Pancreas (tissue), 10 donors: ENCODE results near the gene ETS1. TPM values are rescaled to one million over a fixed set of nuclear protein-coding genes. Genes with fewer than 3 reads are reported as not detected.

Experiments used
- ATAC-seq, 4 donors: fragments of 200-7000 bp; cut with Tn5 transposase; one replicate each; pipeline versions ENCODE4 v1.8.0 to v1.9.1; 2020; ENCODE audit warnings: mild to moderate bottlenecking in 4 of 4, moderate library complexity in 4 of 4
- DNase-seq, 6 donors: peaks; one replicate each; pipeline ENCODE4 v3.0.0-alpha.2; 2020
- FAIRE-seq: peaks from 2 replicates; lab custom pipeline; 2012; peaks lifted over from hg19 to GRCh38; lab: Jason Lieb, UNC
- H3K27ac ChIP-seq, 4 donors: fragments of 200-600 bp; sonication (generic); 1 replicate in 3 of 4; 2 replicates in 1 of 4; pipeline versions ENCODE4 v1.5.0 to v1.8.0; 2020
- H3K27me3 ChIP-seq, 4 donors: fragments of 200-600 bp; one replicate each; pipeline ENCODE4 v1.8.0; 2021
- H3K36me3 ChIP-seq, 3 donors: fragments of 200-600 bp; sonication (generic) in 1 of 3; one replicate each; pipeline versions ENCODE4 v1.5.0 to v1.8.0; 2020 to 2021
- H3K4me1 ChIP-seq, 3 donors: fragments of 200-600 bp; one replicate each; pipeline ENCODE4 v1.8.0; 2021
- H3K4me3 ChIP-seq, 4 donors: fragments of 200-600 bp; sonication (generic) in 2 of 4; one replicate each; pipeline versions ENCODE4 v1.5.0 to v1.8.0; 2020 to 2021
- H3K9me3 ChIP-seq, 4 donors: fragments of 200-600 bp; one replicate each; pipeline ENCODE4 v1.8.0; 2021
- CTCF ChIP-seq, 4 donors: fragments of 200-600 bp; sonication (generic) in 3 of 4; IDR thresholded peaks; one replicate each; pipeline versions ENCODE4 v1.5.0 to v1.8.0; 2021; ENCODE audit warnings: antibody characterized with exemption in 4 of 4
- WGBS, 2 donors: extraction: QIAGEN DNeasy Blood & Tissue Kit; methylation state at CpG; one replicate each; pipeline ENCODE4 v1.1.7; 2013; 5-methylcytosine and 5-hydroxymethylcytosine counted together
- intact Hi-C, 3 donors: fragments of 100-400 bp; cut with DNase I; formaldehyde crosslinking; loops; one replicate each; pipeline versions ENCODE4 v1.11.1 to v1.14.2; 2022
- polyA plus RNA-seq, 2 donors: library from polyadenylated mRNA; stranded (reverse); fragments of 200-250 nt; gene quantifications; one replicate each; pipeline ENCODE4 v1.2.3, GENCODE V29; 2013
- total RNA-seq, 6 donors: library from RNA; stranded (reverse); fragmentation: NEBNext Ultra II Directional in 4 of 6; extraction: Animal tissue kit (Norgen Biotek cat#: 25700) in 4 of 6; gene quantifications; one replicate each; pipeline versions ENCODE4 v1.2.1 to v1.2.4, GENCODE V29; 2021 to 2023
- donor health status: healthy with polysubstance abuse.
- donor health status: DM: no; HTN: no; CAD: no; lungs with moderate emphysema.
- donor health status: DM: no; HTN: no; CAD: no.
- donor health status: control.
- donor health status: control.
- donor health status: Bipolar disorder and iron deficiency.
- donor health status: DM: yes; HTN: yes; CAD: no.
- donor health status: DM: no; HTN: no; CAD: no.
- donor health status: DM: no; HTN: no; CAD: no.
- donor health status: DM: yes; HTN: yes; CAD: no.

Gene ETS1
- total and polyA plus RNA-seq, 8 donors, result 5.4 to 26.6 (median 13.0) TPM

GRCh38 chr11:128627666-128628324, 40.4 kb upstream of the ETS1 start:
- FAIRE-seq (no peak), DNase-seq (no peak), ATAC-seq (no peak)
- H3K27ac ChIP-seq, result no peak overlapping the region
- H3K27me3 ChIP-seq, result no peaks in the 10 kb centered on the region
- no peaks in the 10 kb centered on the region for H3K36me3 ChIP-seq
- peaks cover 0 to 3% (median 0%) of the 10 kb centered on the region in 3 donors for H3K4me1 ChIP-seq
- no peak overlapping the region for H3K4me3 ChIP-seq
- intact Hi-C loops, result no loop called here
- no peak for TF ChIP-seq CTCF (IDR thresholded peaks at IDR 0.05)
- 81 to 83% methylated on average over 7 of the region's 7 CpGs for WGBS, 2 donors
- H3K9me3 ChIP-seq, result no peaks in the 10 kb centered on the region

- H3K27ac ChIP-seq, result no peak overlapping the region
- intact Hi-C loops, result no loop called here
Measured at GRCh38 chr11:128626913-128627665, 39.7 kb upstream of the ETS1 start.

GRCh38 chr11:128625746-128626145, 38.4 kb upstream of the ETS1 start:
- WGBS, 2 donors, result 92 to 93% methylated on average over 2 of the region's 2 CpGs
- Histone ChIP-seq H3K4me3 (no peak overlapping the region), H3K9me3 (no peaks in the 10 kb centered on the region), H3K36me3 (no peaks in the 10 kb centered on the region), H3K27ac (no peak overlapping the region), H3K27me3 (no peaks in the 10 kb centered on the region), H3K4me1 (peaks cover 0 to 3% (median 0%) of the 10 kb centered on the region in 3 donors)
- TF ChIP-seq CTCF (IDR thresholded peaks at IDR 0.05), result no peak
- no peak for DNase-seq
- no peak for ATAC-seq
- no peak for FAIRE-seq
- intact Hi-C loops, result no loop called here

More at GRCh38 chr11:128626913-128627665, 39.7 kb upstream of the ETS1 start:
- H3K27me3 ChIP-seq, result no peaks in the 10 kb centered on the region
- FAIRE-seq (no peak), ATAC-seq (no peak), DNase-seq (peak in 1 of 6 donors; percentile 37)
- H3K4me1 ChIP-seq, result peaks cover 0 to 3% (median 0%) of the 10 kb centered on the region in 3 donors
- H3K4me3 ChIP-seq, result no peak overlapping the region
- no peaks in the 10 kb centered on the region for H3K9me3 ChIP-seq
- TF ChIP-seq CTCF (IDR thresholded peaks at IDR 0.05), result no peak
- 85 to 90% methylated on average over 16 of the region's 16 CpGs for WGBS, 2 donors
- H3K36me3 ChIP-seq, result no peaks in the 10 kb centered on the region

- Histone ChIP-seq H3K4me1 (peaks cover 0 to 3% (median 0%) of the 10 kb centered on the region in 3 donors), H3K9me3 (no peaks in the 10 kb centered on the region), H3K36me3 (no peaks in the 10 kb centered on the region), H3K27me3 (no peaks in the 10 kb centered on the region), H3K27ac (no peak overlapping the region), H3K4me3 (no peak overlapping the region)
- intact Hi-C loops, result no loop called here
- FAIRE-seq, result no peak
- 87 to 95% methylated on average over 8 of the region's 8 CpGs for WGBS, 2 donors
- no peak for TF ChIP-seq CTCF (IDR thresholded peaks at IDR 0.05)
- ATAC-seq, result peak in 1 of 4 donors; percentile 38
- peak in 1 of 6 donors; percentile 27 for DNase-seq
Measured at GRCh38 chr11:128625326-128625725, 38.0 kb upstream of the ETS1 start.
